Fibroblast of pulmonary artery (primary cell): Measurements from ENCODE around the gene GSTM3.
"Not testable (repeated sequence)": the region's sequence is repeated elsewhere in the genome, so short reads cannot be mapped to it uniquely, and the experiment has no call there.

Experiments used
- DNase-seq: peaks from one replicate; pipeline ENCODE4 v3.0.0-alpha.2; 2010; ENCODE audit warnings: low read depth
- H3K4me3 ChIP-seq: replicated peaks from 2 replicates; pipeline ENCODE4 v1.5.1; 2011; ENCODE audit warnings: low read depth, mild to moderate bottlenecking, control low read depth, low read length, moderate library complexity
- TF ChIP-seq, protein P1 (sequence below): IDR thresholded peaks from 2 replicates; pipeline ENCODE4 v1.5.1; 2011; ENCODE audit warnings: mild to moderate bottlenecking, control low read depth, low read length, inconsistent platforms; ENCODE audit errors: missing control alignments

GSTM3 gene

GRCh38 chr1:109687641-109688499 is 53.0 kb downstream of the GSTM3 start, which contains the start of gene GSTM1:
Gene GSTM1 (plus strand): TSS chr1:109687817. CDS start chr1:109687874, 57 bp downstream.
- peak within 1 kb of the TSS; percentile 55 for H3K4me3 ChIP-seq
- TF ChIP-seq, protein P1, sequence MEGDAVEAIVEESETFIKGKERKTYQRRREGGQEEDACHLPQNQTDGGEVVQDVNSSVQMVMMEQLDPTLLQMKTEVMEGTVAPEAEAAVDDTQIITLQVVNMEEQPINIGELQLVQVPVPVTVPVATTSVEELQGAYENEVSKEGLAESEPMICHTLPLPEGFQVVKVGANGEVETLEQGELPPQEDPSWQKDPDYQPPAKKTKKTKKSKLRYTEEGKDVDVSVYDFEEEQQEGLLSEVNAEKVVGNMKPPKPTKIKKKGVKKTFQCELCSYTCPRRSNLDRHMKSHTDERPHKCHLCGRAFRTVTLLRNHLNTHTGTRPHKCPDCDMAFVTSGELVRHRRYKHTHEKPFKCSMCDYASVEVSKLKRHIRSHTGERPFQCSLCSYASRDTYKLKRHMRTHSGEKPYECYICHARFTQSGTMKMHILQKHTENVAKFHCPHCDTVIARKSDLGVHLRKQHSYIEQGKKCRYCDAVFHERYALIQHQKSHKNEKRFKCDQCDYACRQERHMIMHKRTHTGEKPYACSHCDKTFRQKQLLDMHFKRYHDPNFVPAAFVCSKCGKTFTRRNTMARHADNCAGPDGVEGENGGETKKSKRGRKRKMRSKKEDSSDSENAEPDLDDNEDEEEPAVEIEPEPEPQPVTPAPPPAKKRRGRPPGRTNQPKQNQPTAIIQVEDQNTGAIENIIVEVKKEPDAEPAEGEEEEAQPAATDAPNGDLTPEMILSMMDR: peak; percentile 15
- peak; percentile 70 for DNase-seq

GRCh38 chr1:109687109-109687508 is 53.7 kb downstream of the GSTM3 start:
- not testable (repeated sequence) for DNase-seq
- H3K4me3 ChIP-seq: peak overlapping the region; percentile 55

GRCh38 chr1:109685890-109686289 is 54.9 kb downstream of the GSTM3 start:
- DNase-seq, H3K4me3 ChIP-seq: not testable (repeated sequence)

DNA sequence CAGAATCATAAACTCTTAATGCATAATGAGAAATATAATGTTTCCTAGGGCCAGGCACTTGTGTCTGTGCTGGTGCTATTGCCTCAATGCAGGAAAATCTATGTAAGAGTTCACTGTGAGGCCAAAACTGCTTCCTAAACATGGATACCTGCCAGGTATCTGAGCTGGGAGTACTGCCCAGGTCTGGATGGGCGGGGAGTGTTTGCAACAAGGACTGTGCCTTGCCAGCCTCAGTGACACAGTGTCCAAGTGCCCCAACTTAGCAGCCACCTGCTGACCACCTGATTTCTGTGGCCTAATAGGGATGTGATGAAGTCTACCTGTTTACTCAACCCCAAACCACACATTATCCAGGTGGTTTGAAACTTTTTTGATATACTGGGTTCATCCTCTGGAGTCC is 55.4 kb downstream of the GSTM3 start:
- H3K4me3 ChIP-seq, DNase-seq: not testable (repeated sequence)

DNA sequence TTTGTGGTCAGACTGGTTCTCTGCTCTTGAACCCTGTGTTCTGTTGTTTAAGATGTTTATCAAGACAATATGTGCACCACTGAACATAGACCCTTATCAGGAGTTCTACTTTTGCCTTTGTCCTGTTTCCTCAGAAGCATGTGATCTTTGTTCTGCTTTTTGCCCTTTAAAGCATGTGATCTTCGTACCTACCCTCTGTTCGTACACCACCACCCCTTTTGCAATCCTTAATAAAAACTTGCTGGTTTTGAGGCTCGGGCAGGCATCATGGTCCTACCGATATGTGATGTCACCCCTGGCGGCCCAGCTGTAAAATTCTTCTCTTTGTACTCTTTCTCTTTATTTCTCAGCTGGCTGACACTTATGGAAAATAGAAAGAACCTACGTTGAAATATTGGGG is 56.1 kb downstream of the GSTM3 start:
- not testable (repeated sequence) for H3K4me3 ChIP-seq, DNase-seq
